HepG2 (cell line): ENCODE data around the gene LSM3. TPM values are rescaled to one million over a fixed set of nuclear protein-coding genes. Genes with fewer than 3 reads are reported as not detected.

ENCODE experiments used
- ATAC-seq: fragments of 200-7000 bp; cut with Tn5 transposase; 3 replicates; pipeline ENCODE4 v1.9.1; 2020; ENCODE audit warnings: mild to moderate bottlenecking, moderate library complexity
- BruUV-seq: library from RNA; stranded (reverse); fragments of 400-500 nt; replicated peaks from 2 replicates; lab custom pipeline; 2021; lab: Mats Ljungman, UMichigan
- CTCF ChIA-PET: fragments of 300-600 bp; formaldehyde crosslinking; extraction: SDS; loops from one replicate; lab custom pipeline; 2021; ENCODE audit warnings: low total read pairs, inconsistent platforms, low intra/inter-chr PET ratio; lab: Yijun Ruan, JAX
- POLR2A ChIA-PET: fragments of 350-600 bp; sonication (Branson Sonifier 250); formaldehyde crosslinking; loops from one replicate; lab custom pipeline; 2020; ENCODE audit warnings: antibody characterized with exemption, inconsistent platforms; lab: Yijun Ruan, JAX
- DNase-seq: peaks from one replicate; pipeline ENCODE4 v3.0.0-alpha.2; 2015; ENCODE audit warnings: low spot score
- FAIRE-seq: peaks from 3 replicates; lab custom pipeline; 2011; peaks lifted over from hg19 to GRCh38; lab: Jason Lieb, UNC
- H2AFZ ChIP-seq: one replicate; pipeline ENCODE4 v1.6.1; 2011; ENCODE audit warnings: low read length, inconsistent platforms
- H3K27ac ChIP-seq: fragments of 300-600 bp; 3 replicates; pipeline ENCODE4 v1.8.0; 2011; ENCODE audit warnings: mixed run types, mild to moderate bottlenecking, mixed read lengths, low read length, inconsistent platforms; ENCODE audit not compliant: insufficient read depth; ENCODE audit errors: extremely low read length
- H3K27me3 ChIP-seq, 2 experiments: fragments of 200-600 bp in 1 of 2; 2 replicates in 1 of 2; 3 replicates in 1 of 2; pipeline versions ENCODE4 v1.6.0 to v1.8.0; 2011; ENCODE audit warnings: low read length in 2 of 2, mild to moderate bottlenecking in 2 of 2, moderate library complexity in 2 of 2, inconsistent platforms in 1 of 2; ENCODE audit not compliant: insufficient read depth in 2 of 2, control insufficient read depth in 1 of 2
- H3K36me3 ChIP-seq, 2 experiments: fragments of 200-600 bp in 1 of 2; replicated peaks in 1 of 2; 2 replicates in 1 of 2; 3 replicates in 1 of 2; pipeline versions ENCODE4 v1.5.1 to v1.8.0; 2011; ENCODE audit warnings: low read length in 2 of 2, inconsistent platforms in 1 of 2; ENCODE audit not compliant: insufficient read depth in 2 of 2, control insufficient read depth in 1 of 2
- H3K4me1 ChIP-seq: 2 replicates; pipeline ENCODE4 v1.5.1; 2012; ENCODE audit warnings: low read length, inconsistent platforms; ENCODE audit not compliant: insufficient read depth
- H3K4me2 ChIP-seq: 2 replicates; pipeline ENCODE4 v1.6.0; 2011; ENCODE audit warnings: low read depth, low read length, inconsistent platforms
- H3K4me3 ChIP-seq, 3 experiments: fragments of 200-600 bp in 1 of 3; sonication (generic), shearing (Covaris generic) in 1 of 3; replicated peaks in 1 of 3; 2 replicates each; pipeline ENCODE4 v1.5.1; 2011 to 2016; ENCODE audit warnings: low read length in 3 of 3, inconsistent platforms in 2 of 3, low read depth in 2 of 3, mild to moderate bottlenecking in 2 of 3, control low read depth in 1 of 3, mixed read lengths in 1 of 3; ENCODE audit not compliant: insufficient read depth in 1 of 3
- H3K79me2 ChIP-seq: one replicate; pipeline ENCODE4 v1.6.1; 2011; ENCODE audit warnings: low read length, inconsistent platforms; ENCODE audit not compliant: insufficient read depth
- H3K9ac ChIP-seq: 2 replicates; pipeline ENCODE4 v1.6.0; 2011; ENCODE audit warnings: mild to moderate bottlenecking, low read depth, low read length, inconsistent platforms; ENCODE audit not compliant: insufficient read depth
- H3K9me3 ChIP-seq: 2 replicates; pipeline ENCODE4 v1.5.1; 2012; ENCODE audit warnings: mild to moderate bottlenecking, low read length
- H4K20me1 ChIP-seq: 2 replicates; pipeline ENCODE4 v1.6.0; 2011; ENCODE audit warnings: inconsistent platforms, mild to moderate bottlenecking, low read length, moderate library complexity; ENCODE audit not compliant: insufficient read depth
- ETV5 ChIP-seq: IDR thresholded peaks from 2 replicates; pipeline ENCODE4 v1.6.1; 2018; ENCODE audit warnings: missing biosample characterization, missing genetic modification reagents, inconsistent platforms, borderline replicate concordance
- FOXA3 ChIP-seq: IDR thresholded peaks from 2 replicates; pipeline ENCODE4 v1.6.1; 2016; ENCODE audit warnings: missing genetic modification reagents, missing compliant biosample characterization
- FOXC1 ChIP-seq: sonication (generic); formaldehyde crosslinking; IDR thresholded peaks from 2 replicates; pipeline ENCODE4 v1.8.0; 2022; ENCODE audit warnings: mild to moderate bottlenecking, missing genetic modification reagents, borderline replicate concordance
- MLLT10 ChIP-seq: sonication (generic); formaldehyde crosslinking; IDR thresholded peaks from 2 replicates; pipeline ENCODE4 v1.4.0; 2020; ENCODE audit warnings: missing genetic modification reagents
- SRSF9 ChIP-seq: fragments of 200-400 bp; formaldehyde crosslinking; IDR thresholded peaks from 2 replicates; pipeline ENCODE4 v1.6.1; 2018; ENCODE audit warnings: borderline replicate concordance, mild to moderate bottlenecking, low read depth, low read length; ENCODE audit not compliant: insufficient read depth, poor library complexity, severe bottlenecking
- TEAD3 ChIP-seq: optimal IDR thresholded peaks from 2 replicates; pipeline ENCODE3; 2016; ENCODE audit warnings: borderline replicate concordance
- ZNF138 ChIP-seq: sonication (generic); formaldehyde crosslinking; IDR thresholded peaks from 2 replicates; pipeline ENCODE4 v1.5.0; 2020; ENCODE audit warnings: mild to moderate bottlenecking, low read depth, missing genetic modification reagents
- ZNF337 ChIP-seq: sonication (generic); formaldehyde crosslinking; IDR thresholded peaks from 2 replicates; pipeline ENCODE4 v1.5.1; 2020; ENCODE audit warnings: missing genetic modification reagents, low read depth, mild to moderate bottlenecking, borderline replicate concordance
- WGBS: methylation state at CpG from one replicate; pipeline ENCODE4 v1.1.6; 2017; ENCODE audit warnings: low lambda C conversion rate; 5-methylcytosine and 5-hydroxymethylcytosine counted together
- in situ Hi-C: cut with HindIII; loops from 2 replicates; pipeline ENCODE4 v1.10.0; 2017; ENCODE audit warnings: low pct_unique_long_range_greater_than_20kb; ENCODE audit not compliant: extremely low pct_ligation_motif_present
- intact Hi-C: fragments of 100-400 bp; cut with micrococcal nuclease; formaldehyde crosslinking; loops from one replicate; pipeline ENCODE4 v1.10.0; 2022; ENCODE audit not compliant: unreplicated experiment
- polyA plus RNA-seq, 8 experiments: library from polyadenylated mRNA; depleted of rRNA in 3 of 8; stranded (reverse) in 7 of 8; unstranded in 1 of 8; fragments of >200 nt; fragmentation: Illumina TruSeq in 4 of 8; extraction: Trizol in 4 of 8; gene quantifications; 2 replicates each; pipeline versions ENCODE4 v1.2.1 to v1.2.3, GENCODE V29; 2011 to 2016; ENCODE audit warnings: low read depth in 4 of 8, missing spikeins in 1 of 8, mixed read lengths in 1 of 8; ENCODE audit not compliant: insufficient read depth in 1 of 8
- total RNA-seq, 5 experiments: library from RNA; depleted of rRNA; stranded (reverse); fragments of >200 nt; fragmentation: Illumina TruSeq; extraction: Trizol; gene quantifications; 2 replicates each; pipeline ENCODE4 v1.2.3, GENCODE V29; 2016; ENCODE audit warnings: low read depth in 1 of 5
- TF ChIP-seq, protein P1 (sequence below): sonication (generic); formaldehyde crosslinking; IDR thresholded peaks from 2 replicates; pipeline ENCODE4 v1.4.0; 2020; ENCODE audit warnings: missing genetic modification reagents, borderline replicate concordance
- TF ChIP-seq, protein P2 (sequence below): sonication (generic); formaldehyde crosslinking; IDR thresholded peaks from 2 replicates; pipeline ENCODE4 v1.5.0; 2020; ENCODE audit warnings: mild to moderate bottlenecking, missing genetic modification reagents

The LSM3 gene
- total and polyA plus RNA-seq, 2 of the 13 experiments (the other 11 are each of a cell fraction or from before 2014, with no cell fraction given) = 5.1 to 19.4 TPM

DNA sequence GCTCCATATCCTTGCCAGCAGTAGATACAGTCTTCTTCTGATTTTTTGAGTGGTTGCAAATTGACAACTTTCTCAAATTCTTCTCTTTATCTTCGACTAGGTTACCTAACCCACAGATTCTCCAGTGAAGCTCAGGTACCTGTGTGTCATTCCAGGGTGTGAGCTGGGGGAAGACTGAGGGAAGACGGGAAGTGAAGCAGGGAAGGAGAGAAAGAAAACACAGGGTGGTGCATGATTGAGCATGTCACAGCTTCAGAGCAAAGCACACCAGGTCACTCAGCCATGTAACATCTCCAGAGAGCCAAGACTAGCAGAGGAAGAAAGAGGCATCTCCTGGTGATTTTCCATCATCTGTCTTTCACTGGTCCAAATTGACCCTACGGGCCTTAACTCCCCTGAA, 67.2 kb downstream of the LSM3 start (continued):
- TF ChIP-seq SRSF9 (no peak), ZNF138 (CRISPR knock-in tag) (no peak), FOXC1 (CRISPR knock-in tag) (no peak)

DNA sequence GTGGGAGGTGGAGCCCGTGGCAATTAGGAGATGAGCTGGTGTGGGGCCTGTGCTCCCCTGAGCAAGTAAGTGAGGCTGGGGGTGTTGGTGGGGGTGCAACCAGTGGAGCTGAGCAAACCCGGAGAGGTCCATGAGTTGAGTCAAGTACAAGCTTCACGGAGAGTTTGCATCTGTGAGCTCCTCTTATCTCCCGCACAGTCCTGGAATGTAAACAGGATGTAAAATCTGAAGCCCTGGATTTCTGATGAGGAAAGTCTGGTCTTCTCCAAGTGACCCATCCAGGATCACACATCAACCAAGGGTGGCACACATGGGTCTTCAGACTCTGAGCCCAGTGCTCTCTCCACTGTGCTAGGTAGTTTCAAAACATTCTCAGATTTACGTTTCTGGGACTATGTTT, 67.8 kb downstream of the LSM3 start:
- no peaks in the 10 kb centered on the region for H3K36me3 ChIP-seq
- BruUV-seq = no TSS peak
- ATAC-seq (peak; percentile 35; the same call in 1 of the 3 replicates), FAIRE-seq (no peak), DNase-seq (peak; percentile 17)
- H2AFZ ChIP-seq = no peak overlapping the region
- in situ Hi-C loops (no loop called here), intact Hi-C loops (no loop called here)
- H3K27me3 ChIP-seq = peaks cover 0 to 3% of the 10 kb centered on the region in 2 experiments; a peak in 3 of 5 replicates
- ChIA-PET POLR2A (no interaction called here), CTCF (no interaction called here)
- WGBS = 6% methylated on average over 5 of the region's 5 CpGs
- no peaks in the 10 kb centered on the region for H3K9me3 ChIP-seq
- H3K79me2 ChIP-seq = no peaks in the 10 kb centered on the region
- no peak overlapping the region for H3K4me3 ChIP-seq
- peaks cover 41% of the 10 kb centered on the region for H3K4me1 ChIP-seq
- no peak for TF ChIP-seq ZNF337 (CRISPR knock-in tag)
- peak; percentile 52; the same call in 1 of the 2 replicates for TF ChIP-seq ETV5
- peak; percentile 58 for TF ChIP-seq FOXA3 (CRISPR knock-in tag)
- peak; percentile 90 for TF ChIP-seq TEAD3 (CRISPR knock-in tag)
- H3K4me2 ChIP-seq = peak overlapping the region; percentile 19; the same call in 1 of the 2 replicates
- no peak overlapping the region for H3K27ac ChIP-seq
- H3K9ac ChIP-seq = no peak overlapping the region
- H4K20me1 ChIP-seq = no peaks in the 10 kb centered on the region

DNA sequence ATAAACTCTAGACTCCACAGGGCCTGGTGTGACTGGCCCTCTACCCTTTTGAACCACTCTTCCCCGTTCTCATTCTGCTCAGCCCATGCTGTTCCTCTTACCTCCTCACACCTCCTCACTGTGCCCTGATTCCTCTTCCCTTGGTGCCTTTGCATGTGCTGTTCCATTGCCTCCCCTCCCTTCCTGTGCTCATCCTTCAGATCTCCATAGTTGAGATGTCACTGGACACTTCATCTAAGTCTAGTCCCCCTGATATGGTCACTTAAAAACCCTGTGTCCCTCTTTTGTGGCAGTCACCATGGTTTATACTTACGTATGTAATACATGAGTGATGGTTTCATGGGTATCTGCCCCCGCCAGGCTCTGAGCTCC, 69.8 kb downstream of the LSM3 start:
- no TSS peak for BruUV-seq
- peaks cover 55% of the 10 kb centered on the region for H3K4me1 ChIP-seq
- ATAC-seq = no peak
- no peaks in the 10 kb centered on the region for H3K79me2 ChIP-seq
- no peak overlapping the region for H3K4me2 ChIP-seq
- ChIA-PET POLR2A (no interaction called here), CTCF (no interaction called here)
- H4K20me1 ChIP-seq = no peaks in the 10 kb centered on the region
- WGBS = 61% methylated on average over 3 of the region's 3 CpGs
- H3K9me3 ChIP-seq = no peaks in the 10 kb centered on the region
- no peak overlapping the region for H3K4me3 ChIP-seq
- H3K27me3 ChIP-seq = peaks cover 0 to 2% of the 10 kb centered on the region in 2 experiments; a peak in 3 of 5 replicates
- H2AFZ ChIP-seq = no peak overlapping the region
- intact Hi-C loops (no loop called here), in situ Hi-C loops (no loop called here)
- H3K36me3 ChIP-seq = no peaks in the 10 kb centered on the region
- H3K9ac ChIP-seq = no peak overlapping the region
- DNase-seq = no peak
- no peak overlapping the region for H3K27ac ChIP-seq
- FAIRE-seq = no peak
- TF ChIP-seq, protein P1, sequence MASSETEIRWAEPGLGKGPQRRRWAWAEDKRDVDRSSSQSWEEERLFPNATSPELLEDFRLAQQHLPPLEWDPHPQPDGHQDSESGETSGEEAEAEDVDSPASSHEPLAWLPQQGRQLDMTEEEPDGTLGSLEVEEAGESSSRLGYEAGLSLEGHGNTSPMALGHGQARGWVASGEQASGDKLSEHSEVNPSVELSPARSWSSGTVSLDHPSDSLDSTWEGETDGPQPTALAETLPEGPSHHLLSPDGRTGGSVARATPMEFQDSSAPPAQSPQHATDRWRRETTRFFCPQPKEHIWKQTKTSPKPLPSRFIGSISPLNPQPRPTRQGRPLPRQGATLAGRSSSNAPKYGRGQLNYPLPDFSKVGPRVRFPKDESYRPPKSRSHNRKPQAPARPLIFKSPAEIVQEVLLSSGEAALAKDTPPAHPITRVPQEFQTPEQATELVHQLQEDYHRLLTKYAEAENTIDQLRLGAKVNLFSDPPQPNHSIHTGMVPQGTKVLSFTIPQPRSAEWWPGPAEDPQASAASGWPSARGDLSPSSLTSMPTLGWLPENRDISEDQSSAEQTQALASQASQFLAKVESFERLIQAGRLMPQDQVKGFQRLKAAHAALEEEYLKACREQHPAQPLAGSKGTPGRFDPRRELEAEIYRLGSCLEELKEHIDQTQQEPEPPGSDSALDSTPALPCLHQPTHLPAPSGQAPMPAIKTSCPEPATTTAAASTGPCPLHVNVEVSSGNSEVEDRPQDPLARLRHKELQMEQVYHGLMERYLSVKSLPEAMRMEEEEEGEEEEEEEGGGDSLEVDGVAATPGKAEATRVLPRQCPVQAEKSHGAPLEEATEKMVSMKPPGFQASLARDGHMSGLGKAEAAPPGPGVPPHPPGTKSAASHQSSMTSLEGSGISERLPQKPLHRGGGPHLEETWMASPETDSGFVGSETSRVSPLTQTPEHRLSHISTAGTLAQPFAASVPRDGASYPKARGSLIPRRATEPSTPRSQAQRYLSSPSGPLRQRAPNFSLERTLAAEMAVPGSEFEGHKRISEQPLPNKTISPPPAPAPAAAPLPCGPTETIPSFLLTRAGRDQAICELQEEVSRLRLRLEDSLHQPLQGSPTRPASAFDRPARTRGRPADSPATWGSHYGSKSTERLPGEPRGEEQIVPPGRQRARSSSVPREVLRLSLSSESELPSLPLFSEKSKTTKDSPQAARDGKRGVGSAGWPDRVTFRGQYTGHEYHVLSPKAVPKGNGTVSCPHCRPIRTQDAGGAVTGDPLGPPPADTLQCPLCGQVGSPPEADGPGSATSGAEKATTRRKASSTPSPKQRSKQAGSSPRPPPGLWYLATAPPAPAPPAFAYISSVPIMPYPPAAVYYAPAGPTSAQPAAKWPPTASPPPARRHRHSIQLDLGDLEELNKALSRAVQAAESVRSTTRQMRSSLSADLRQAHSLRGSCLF (CRISPR knock-in tag) = no peak
- TF ChIP-seq MLLT10 = no peak
- TF ChIP-seq, protein P2, sequence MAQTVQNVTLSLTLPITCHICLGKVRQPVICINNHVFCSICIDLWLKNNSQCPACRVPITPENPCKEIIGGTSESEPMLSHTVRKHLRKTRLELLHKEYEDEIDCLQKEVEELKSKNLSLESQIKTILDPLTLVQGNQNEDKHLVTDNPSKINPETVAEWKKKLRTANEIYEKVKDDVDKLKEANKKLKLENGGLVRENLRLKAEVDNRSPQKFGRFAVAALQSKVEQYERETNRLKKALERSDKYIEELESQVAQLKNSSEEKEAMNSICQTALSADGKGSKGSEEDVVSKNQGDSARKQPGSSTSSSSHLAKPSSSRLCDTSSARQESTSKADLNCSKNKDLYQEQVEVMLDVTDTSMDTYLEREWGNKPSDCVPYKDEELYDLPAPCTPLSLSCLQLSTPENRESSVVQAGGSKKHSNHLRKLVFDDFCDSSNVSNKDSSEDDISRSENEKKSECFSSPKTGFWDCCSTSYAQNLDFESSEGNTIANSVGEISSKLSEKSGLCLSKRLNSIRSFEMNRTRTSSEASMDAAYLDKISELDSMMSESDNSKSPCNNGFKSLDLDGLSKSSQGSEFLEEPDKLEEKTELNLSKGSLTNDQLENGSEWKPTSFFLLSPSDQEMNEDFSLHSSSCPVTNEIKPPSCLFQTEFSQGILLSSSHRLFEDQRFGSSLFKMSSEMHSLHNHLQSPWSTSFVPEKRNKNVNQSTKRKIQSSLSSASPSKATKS (CRISPR knock-in tag) = no peak
